LNCAP (cell line): ENCODE measurements around the gene CANT1.

Experiments used
- CTCF ChIP-seq: fragments of 450-650 bp; IDR thresholded peaks from 2 replicates; pipeline ENCODE4 v1.5.1; 2017; ENCODE audit warnings: mild to moderate bottlenecking

The CANT1 gene

GRCh38 chr17:78966123-78966813 lies 43.3 kb downstream of the CANT1 start:
- TF ChIP-seq CTCF = no peak

GRCh38 chr17:78965491-78965924 lies 44.1 kb downstream of the CANT1 start:
- no peak for TF ChIP-seq CTCF

DNA sequence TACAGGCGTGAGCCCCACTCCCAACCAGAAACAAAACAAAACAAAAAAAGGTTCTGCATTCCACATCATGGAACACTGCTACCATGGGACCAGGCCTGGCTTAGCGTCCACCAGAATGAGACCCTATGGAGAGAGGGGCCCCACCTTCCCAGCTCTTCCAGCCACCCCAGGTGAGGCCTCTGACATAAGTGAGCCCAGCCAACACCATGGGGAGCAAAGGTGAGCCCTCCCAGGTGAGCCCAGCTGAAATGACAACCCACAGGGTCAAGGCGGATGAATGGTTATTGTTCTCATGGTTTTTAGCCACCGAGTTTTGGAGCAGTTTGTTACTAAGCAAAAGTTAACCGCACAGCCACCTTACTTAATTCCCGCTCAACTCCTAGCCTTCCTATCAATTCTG lies 46.2 kb downstream of the CANT1 start:
- TF ChIP-seq CTCF = no peak

DNA sequence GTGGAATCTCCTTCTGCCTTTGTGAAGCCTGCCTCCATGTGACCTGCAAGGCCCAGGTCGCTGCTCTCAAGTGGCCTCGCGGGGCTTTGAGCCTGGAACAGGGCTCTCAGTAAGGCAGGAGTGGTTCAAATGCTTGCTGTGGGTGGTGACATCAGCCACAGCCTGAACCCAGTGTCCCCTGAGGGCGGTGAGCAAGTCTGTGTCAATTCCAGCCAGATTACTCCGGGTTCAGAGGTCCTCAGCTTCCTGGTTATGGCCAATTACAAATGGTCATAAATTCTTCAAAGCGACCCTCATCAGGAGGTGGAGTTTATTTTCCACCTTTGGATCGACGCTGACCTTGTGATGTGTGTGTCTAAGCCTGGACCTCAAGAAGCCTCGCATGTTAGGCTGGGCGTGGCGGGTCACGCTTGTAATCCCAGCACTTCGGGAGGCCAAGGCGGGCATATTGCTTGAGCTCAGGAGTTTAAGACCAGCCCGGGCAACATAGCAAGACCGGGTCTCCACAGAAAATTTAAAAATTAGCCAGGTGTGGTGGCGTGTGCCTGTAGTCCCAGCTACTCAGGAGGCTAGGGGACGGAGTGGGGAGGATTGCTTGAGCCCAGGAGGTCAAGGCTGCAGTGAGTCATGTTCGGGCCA lies 47.1 kb downstream of the CANT1 start:
- TF ChIP-seq CTCF = no peak

- no peak for TF ChIP-seq CTCF
These were observed 48.0 kb downstream of the CANT1 start for GRCh38 chr17:78961571-78961970.

DNA sequence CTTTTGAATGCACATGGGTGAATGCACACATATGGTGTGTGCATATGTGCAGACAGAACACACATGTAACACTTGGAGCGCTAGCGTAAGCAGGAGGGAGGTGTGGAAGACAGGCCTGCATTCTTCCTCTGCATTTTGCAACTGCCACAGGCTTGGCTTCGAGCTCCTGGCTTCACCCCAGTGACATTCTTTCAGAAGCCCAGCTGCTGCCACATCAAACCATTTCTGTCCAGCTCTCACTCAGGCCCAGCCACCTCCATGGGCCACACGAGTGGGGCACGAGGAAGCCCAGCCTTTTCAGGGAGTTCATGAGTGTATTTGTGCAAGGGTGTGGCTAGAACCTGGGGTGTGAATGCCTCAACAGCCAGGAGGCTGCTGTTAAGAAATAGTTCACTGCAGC lies 48.6 kb downstream of the CANT1 start:
- TF ChIP-seq CTCF = no peak

GRCh38 chr17:78959803-78960202 lies 49.8 kb downstream of the CANT1 start:
- TF ChIP-seq CTCF = no peak
